NOMO-1 (cell line): ENCODE data around the gene BCAP31.

ENCODE experiments used
- DNase-seq, 2 experiments: peaks; one replicate each; lab custom pipeline; 2025; ENCODE audit not compliant: unreplicated experiment in 2 of 2; lab: John Stamatoyannopoulos, UW

The BCAP31 gene

GRCh38 chrX:153659268-153659667 is 64.9 kb downstream of the BCAP31 start:
- DNase-seq, result no peak

GRCh38 chrX:153657161-153657560 is 67.0 kb downstream of the BCAP31 start:
- DNase-seq, result no peak

GRCh38 chrX:153653556-153653955 is 70.6 kb downstream of the BCAP31 start:
- no peak for DNase-seq

- no peak for DNase-seq
Measured at GRCh38 chrX:153651540-153652079, 72.6 kb downstream of the BCAP31 start.

- DNase-seq, result no peak
Measured at GRCh38 chrX:153650959-153651358, 73.2 kb downstream of the BCAP31 start.
